DMS79 (cell line): ENCODE results near the gene ANKIB1.
"Not testable (repeated sequence)": the region's sequence is repeated elsewhere in the genome, so short reads cannot be mapped to it uniquely, and the experiment has no call there.

Experiments used
- DNase-seq: peaks from one replicate; lab custom pipeline; 2025; lab: John Stamatoyannopoulos, UW

The ANKIB1 gene

GRCh38 chr7:92403760-92404074 lies 157.9 kb downstream of the ANKIB1 start:
- DNase-seq: no peak

GRCh38 chr7:92404170-92404614 lies 158.4 kb downstream of the ANKIB1 start:
- DNase-seq: no peak

- no peak for DNase-seq
Observed at GRCh38 chr7:92409357-92409756, 163.6 kb downstream of the ANKIB1 start.

- not testable (repeated sequence) for DNase-seq
Observed at GRCh38 chr7:92410162-92410561, 164.4 kb downstream of the ANKIB1 start.

GRCh38 chr7:92412745-92413144 lies 167.0 kb downstream of the ANKIB1 start:
- no peak for DNase-seq

GRCh38 chr7:92413550-92413949 lies 167.8 kb downstream of the ANKIB1 start:
- DNase-seq: no peak

GRCh38 chr7:92415225-92415624 lies 169.5 kb downstream of the ANKIB1 start:
- no peak for DNase-seq

GRCh38 chr7:92417913-92418312 lies 172.1 kb downstream of the ANKIB1 start:
- no peak for DNase-seq

- DNase-seq: peak; percentile 89
Observed at GRCh38 chr7:92421676-92422435, 176.1 kb downstream of the ANKIB1 start.

GRCh38 chr7:92422926-92423325 lies 177.2 kb downstream of the ANKIB1 start:
- DNase-seq: no peak

GRCh38 chr7:92423710-92424131 lies 177.9 kb downstream of the ANKIB1 start:
- DNase-seq: no peak

- DNase-seq: no peak
Observed at GRCh38 chr7:92425311-92425947, 179.7 kb downstream of the ANKIB1 start.

GRCh38 chr7:92427193-92427592 lies 181.4 kb downstream of the ANKIB1 start:
- no peak for DNase-seq

- DNase-seq: no peak
Observed at GRCh38 chr7:92432299-92432946, 186.6 kb downstream of the ANKIB1 start.

- no peak for DNase-seq
Observed at GRCh38 chr7:92433019-92433418, 187.2 kb downstream of the ANKIB1 start.

GRCh38 chr7:92435542-92435941 lies 189.8 kb downstream of the ANKIB1 start:
- no peak for DNase-seq

GRCh38 chr7:92436612-92437445 lies 191.1 kb downstream of the ANKIB1 start:
- no peak for DNase-seq

- DNase-seq: no peak
Observed at GRCh38 chr7:92437956-92438491, 192.2 kb downstream of the ANKIB1 start.

- DNase-seq: not testable (repeated sequence)
Observed at GRCh38 chr7:92442720-92443119, 196.9 kb downstream of the ANKIB1 start.

- DNase-seq: no peak
Observed at GRCh38 chr7:92446869-92447344, 201.1 kb downstream of the ANKIB1 start.

GRCh38 chr7:92447345-92448204 lies 201.8 kb downstream of the ANKIB1 start, which contains the start of gene GATAD1:
Gene GATAD1, plus strand, starts transcription at chr7:92447482. Its CDS starts 248 bp downstream, at chr7:92447730.
- DNase-seq: peak; percentile 80
